ENCODE results near the gene AMIGO1. TPM values are rescaled to one million over a fixed set of nuclear protein-coding genes. Genes with fewer than 3 reads are reported as not detected.

AMIGO1 gene
- total RNA-seq, 1 donor from 2014 or later = 19.4 TPM

DNA sequence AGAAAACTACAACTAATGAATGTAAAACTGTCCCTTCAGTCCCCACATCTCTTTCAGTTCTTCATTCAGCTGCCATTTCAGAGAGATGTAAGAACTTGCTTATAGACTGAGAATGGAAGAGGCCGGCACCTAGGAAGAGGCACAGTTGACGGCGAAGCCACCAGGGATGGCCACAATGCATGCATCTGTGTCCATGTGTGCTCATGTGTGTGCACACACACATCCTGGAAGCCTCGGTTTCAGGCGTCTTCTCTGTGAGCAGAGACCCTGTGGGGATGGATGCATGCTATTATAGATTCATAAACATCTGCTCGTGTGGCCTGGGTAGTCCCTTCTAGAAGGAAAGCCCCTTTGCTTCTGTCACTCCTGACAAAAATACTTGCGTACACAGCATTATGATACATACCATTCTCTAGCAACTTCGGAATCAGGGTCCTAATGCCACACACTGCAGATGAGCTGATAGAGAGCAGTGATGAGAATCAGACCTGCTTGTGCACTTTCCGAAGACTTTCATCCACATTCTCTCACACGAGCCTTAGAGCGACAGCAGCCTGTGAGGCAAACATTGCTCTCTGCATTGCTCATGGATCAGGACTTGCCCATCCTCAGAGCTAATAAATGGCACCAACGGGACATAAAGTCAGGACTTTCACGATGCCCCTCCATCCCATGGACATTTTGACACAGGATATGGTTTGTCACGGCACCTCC, 17.7 kb upstream of the AMIGO1 start:
- intact Hi-C loops (cut with micrococcal nuclease) = no loop called here
- Histone ChIP-seq H3K4me1 (peaks cover 26% of the 10 kb centered on the region), H3K36me3 (no peaks in the 10 kb centered on the region), H3K4me3 (no peak overlapping the region), H3K27ac (replicated peaks) (no peak overlapping the region), H3K27me3 (ENCODE audit: low read depth) (no peaks in the 10 kb centered on the region), H3K9me3 (replicated peaks) (no peaks in the 10 kb centered on the region)
- DNase-seq = no peak
- TF ChIP-seq CTCF (IDR thresholded peaks at IDR 0.05; ENCODE audit: borderline replicate concordance) = no peak

GRCh38 chr1:109523706-109524105, 14.2 kb upstream of the AMIGO1 start:
- peaks cover 4% of the 10 kb centered on the region for H3K27me3 ChIP-seq (ENCODE audit: low read depth)
- no peaks in the 10 kb centered on the region for H3K36me3 ChIP-seq
- H3K4me1 ChIP-seq = no peaks in the 10 kb centered on the region
- no peak overlapping the region for H3K27ac ChIP-seq (replicated peaks)
- H3K4me3 ChIP-seq = no peak overlapping the region
- no peaks in the 10 kb centered on the region for H3K9me3 ChIP-seq (replicated peaks)
- TF ChIP-seq CTCF (IDR thresholded peaks at IDR 0.05; ENCODE audit: borderline replicate concordance) = no peak
- intact Hi-C loops (cut with micrococcal nuclease) = no loop called here
- no peak for DNase-seq

- intact Hi-C loops (cut with micrococcal nuclease) = no loop called here
- no peaks in the 10 kb centered on the region for H3K9me3 ChIP-seq (replicated peaks)
Measured at GRCh38 chr1:109522026-109522425, 12.5 kb upstream of the AMIGO1 start.

GRCh38 chr1:109521002-109521951, 11.8 kb upstream of the AMIGO1 start:
- Histone ChIP-seq H3K36me3 (no peaks in the 10 kb centered on the region), H3K27ac (replicated peaks) (peak overlapping the region; percentile 11), H3K4me1 (peaks cover 4% of the 10 kb centered on the region), H3K27me3 (ENCODE audit: low read depth) (peaks cover 4% of the 10 kb centered on the region), H3K9me3 (replicated peaks) (no peaks in the 10 kb centered on the region), H3K4me3 (no peak overlapping the region)
- no peak for DNase-seq
- intact Hi-C loops (cut with micrococcal nuclease) = no loop called here
- no peak for TF ChIP-seq CTCF (IDR thresholded peaks at IDR 0.05; ENCODE audit: borderline replicate concordance)

More at GRCh38 chr1:109522026-109522425, 12.5 kb upstream of the AMIGO1 start:
- Histone ChIP-seq H3K27ac (replicated peaks) (peak overlapping the region; percentile 11), H3K4me3 (no peak overlapping the region), H3K4me1 (peaks cover 4% of the 10 kb centered on the region), H3K27me3 (ENCODE audit: low read depth) (peaks cover 4% of the 10 kb centered on the region), H3K36me3 (no peaks in the 10 kb centered on the region)
- no peak for DNase-seq
- no peak for TF ChIP-seq CTCF (IDR thresholded peaks at IDR 0.05; ENCODE audit: borderline replicate concordance)

DNA sequence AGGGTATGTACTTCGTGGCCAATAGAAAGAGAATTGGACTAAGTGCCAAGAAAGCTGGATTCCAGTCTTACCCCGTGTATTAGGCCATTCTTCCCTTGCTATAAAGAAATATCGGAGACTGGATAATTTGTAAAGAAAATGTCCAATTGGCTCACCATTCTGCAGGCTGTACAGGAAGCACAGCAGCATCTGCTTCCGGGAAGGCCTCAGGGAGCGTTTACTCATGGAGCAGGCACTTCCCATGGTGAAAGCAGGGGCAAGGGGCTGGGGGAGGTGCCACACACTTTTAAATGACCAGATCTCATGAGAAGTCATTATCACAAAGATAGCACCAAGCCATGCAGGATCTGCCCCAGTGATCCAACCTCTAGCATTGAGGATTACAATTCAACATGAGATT, 7.8 kb upstream of the AMIGO1 start:
- no peaks in the 10 kb centered on the region for H3K36me3 ChIP-seq
- no peaks in the 10 kb centered on the region for H3K9me3 ChIP-seq (replicated peaks)
- no peak for DNase-seq
- TF ChIP-seq CTCF (IDR thresholded peaks at IDR 0.05; ENCODE audit: borderline replicate concordance) = no peak
- no peak overlapping the region for H3K4me3 ChIP-seq
- H3K27ac ChIP-seq (replicated peaks) = no peak overlapping the region
- peaks cover 4% of the 10 kb centered on the region for H3K4me1 ChIP-seq
- H3K27me3 ChIP-seq (ENCODE audit: low read depth) = peaks cover 4% of the 10 kb centered on the region
- intact Hi-C loops (cut with micrococcal nuclease) = loop anchor here (10.0 kb wide), 1 partner anchor 243 kb away; no protein-coding TSS in a partner anchor

All from left ventricle myocardium inferior (tissue), 1 donor.